GM21529 (cell line): Measurements from ENCODE around the gene BCAS1.
A peak's percentile ranks its signal among the peaks of the same experiment; 100 is the strongest.

Experiments
- ATAC-seq: cut with Tn5 transposase; IDR thresholded peaks from one replicate; pipeline ENCODE4 v1.9.1; 2021; ENCODE audit not compliant: unreplicated experiment

Gene BCAS1

GRCh38 chr20:53914091-53914780 is 156.2 kb downstream of the BCAS1 start:
- no peak for ATAC-seq

GRCh38 chr20:53911301-53911700 is 159.1 kb downstream of the BCAS1 start:
- ATAC-seq, result no peak

GRCh38 chr20:53910351-53911002 is 159.9 kb downstream of the BCAS1 start:
- no peak for ATAC-seq

GRCh38 chr20:53907968-53908751 is 162.2 kb downstream of the BCAS1 start:
- ATAC-seq, result no peak

GRCh38 chr20:53905820-53906191 is 164.6 kb downstream of the BCAS1 start:
- no peak for ATAC-seq

GRCh38 chr20:53905019-53905819 is 165.2 kb downstream of the BCAS1 start:
- ATAC-seq, result no peak

- no peak for ATAC-seq
These were observed 166.1 kb downstream of the BCAS1 start for GRCh38 chr20:53904261-53904660.

GRCh38 chr20:53903652-53903987 is 166.8 kb downstream of the BCAS1 start:
- ATAC-seq, result no peak

GRCh38 chr20:53902968-53903651 is 167.3 kb downstream of the BCAS1 start:
- ATAC-seq, result no peak

- ATAC-seq, result no peak
These were observed 168.8 kb downstream of the BCAS1 start for GRCh38 chr20:53901497-53902096.

GRCh38 chr20:53901064-53901463 is 169.3 kb downstream of the BCAS1 start:
- ATAC-seq, result no peak

GRCh38 chr20:53900380-53900999 is 169.9 kb downstream of the BCAS1 start:
- no peak for ATAC-seq

- peak; percentile 84 for ATAC-seq
These were observed 170.8 kb downstream of the BCAS1 start for GRCh38 chr20:53899351-53900167.

GRCh38 chr20:53898556-53898931 is 171.8 kb downstream of the BCAS1 start:
- ATAC-seq, result no peak

- ATAC-seq, result no peak
These were observed 172.4 kb downstream of the BCAS1 start for GRCh38 chr20:53897884-53898555.

- ATAC-seq, result no peak
These were observed 173.7 kb downstream of the BCAS1 start for GRCh38 chr20:53896647-53897046.

GRCh38 chr20:53896041-53896440 is 174.4 kb downstream of the BCAS1 start:
- ATAC-seq, result no peak

GRCh38 chr20:53895385-53895755 is 175.0 kb downstream of the BCAS1 start:
- ATAC-seq, result no peak
